DLD1 (cell line): ENCODE measurements around the gene TMEM229B.

Experiments
- in situ Hi-C: cut with HindIII; loops from 2 replicates; pipeline ENCODE4 v1.10.0; 2017; ENCODE audit warnings: low sequenced_read_pairs

The TMEM229B gene

GRCh38 chr14:67515386-67516079 lies 27.0 kb upstream of the TMEM229B start:
- in situ Hi-C loops = no loop called here

DNA sequence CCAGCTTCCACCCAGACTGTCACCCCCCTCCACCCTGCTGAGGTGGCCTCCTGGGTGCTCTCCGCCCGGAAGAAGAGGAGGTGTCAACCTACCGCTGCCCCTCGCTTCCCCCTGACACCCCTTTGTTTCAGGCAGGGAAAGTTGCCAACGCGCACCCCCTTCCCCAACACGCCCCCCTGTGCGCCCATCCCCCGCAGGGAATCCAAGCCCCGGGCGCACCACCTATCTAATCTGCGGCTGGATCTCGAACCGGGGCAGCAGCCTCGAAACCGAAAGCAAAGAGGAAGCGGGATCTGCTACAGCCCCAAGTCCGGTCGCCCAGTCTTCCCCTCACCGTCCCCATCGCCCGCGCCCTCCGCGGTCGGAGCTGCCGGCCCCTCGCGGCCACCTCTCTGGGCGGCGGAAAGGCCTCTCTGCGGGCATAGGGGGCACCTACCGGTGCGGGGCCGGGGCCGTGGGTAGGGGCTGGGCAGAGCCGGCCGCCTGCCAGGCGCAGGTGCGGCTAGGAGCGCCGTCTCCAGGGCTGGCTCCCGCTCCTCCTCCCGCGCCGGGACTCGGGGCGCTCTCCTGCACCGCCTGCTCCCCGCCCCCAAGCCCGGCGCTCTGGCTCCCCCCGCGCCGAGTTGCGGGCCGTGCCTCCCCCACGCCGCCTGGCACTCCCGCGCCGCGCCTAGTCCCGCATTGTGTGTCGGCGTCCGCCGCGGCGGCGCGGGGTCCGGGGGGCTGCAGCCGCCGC lies 26.3 kb upstream of the TMEM229B start:
- in situ Hi-C loops = no loop called here

- in situ Hi-C loops = no loop called here
These were observed 25.7 kb upstream of the TMEM229B start for GRCh38 chr14:67514203-67514607.

- in situ Hi-C loops = no loop called here
These were observed 25.1 kb upstream of the TMEM229B start for GRCh38 chr14:67513631-67514108.

- in situ Hi-C loops = no loop called here
These were observed 24.2 kb upstream of the TMEM229B start for GRCh38 chr14:67512463-67513310.

DNA sequence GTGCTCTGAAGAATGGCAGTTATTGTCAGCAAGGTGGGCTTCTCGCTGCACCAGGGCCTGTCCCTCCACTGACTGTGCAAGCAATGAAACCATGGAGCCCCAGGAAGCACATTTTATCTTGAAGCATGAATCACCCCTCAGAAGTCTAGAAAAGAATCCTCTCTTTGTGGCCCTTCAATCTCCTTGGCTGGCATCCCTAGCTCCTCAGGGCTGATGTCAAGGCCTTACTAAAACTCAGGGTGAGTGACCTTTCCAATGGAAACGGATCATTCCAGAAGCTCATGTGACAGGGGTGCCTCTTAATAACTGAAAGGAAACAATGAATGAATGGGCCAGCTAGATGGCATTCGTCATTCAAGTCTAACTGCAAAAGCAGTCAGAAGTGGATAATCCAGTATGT lies 22.3 kb upstream of the TMEM229B start:
- in situ Hi-C loops = no loop called here

DNA sequence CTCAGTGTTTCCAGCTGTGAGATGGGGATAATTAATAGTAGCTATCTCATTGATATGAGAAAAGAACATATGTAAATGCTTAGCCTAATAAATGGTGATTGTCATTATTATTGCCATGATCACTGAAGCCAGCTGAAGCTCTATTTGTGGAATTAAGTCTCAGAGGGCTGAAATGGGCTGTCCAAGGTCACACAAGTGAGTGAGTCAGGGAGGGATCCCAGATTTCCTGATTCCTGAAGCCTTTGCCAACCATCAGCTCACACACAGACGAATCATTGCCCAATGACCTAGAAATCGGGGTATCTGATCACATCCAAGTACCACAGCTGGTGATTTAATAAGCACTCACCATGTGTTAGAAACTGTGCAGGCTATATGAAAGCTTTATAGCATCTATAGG lies 21.6 kb upstream of the TMEM229B start:
- in situ Hi-C loops = no loop called here

DNA sequence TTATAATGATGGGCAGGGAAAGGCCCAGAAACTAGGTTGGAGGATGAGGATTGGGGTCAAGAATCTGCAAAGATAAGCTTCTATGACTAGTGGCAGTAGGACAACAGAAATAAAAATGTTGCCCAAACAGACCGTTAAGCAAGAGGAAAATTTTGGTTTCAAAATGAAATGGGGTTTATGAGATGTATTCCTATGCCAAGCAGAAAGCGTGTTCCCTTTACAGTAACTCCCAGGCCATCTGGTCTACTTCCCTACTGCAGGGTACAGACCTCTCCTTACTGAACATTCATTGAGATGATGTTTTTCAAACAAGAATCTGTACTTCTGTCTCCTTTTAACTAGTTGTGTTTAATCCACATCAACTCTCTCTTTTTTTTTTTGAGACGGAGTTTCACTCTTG lies 20.4 kb upstream of the TMEM229B start:
- in situ Hi-C loops = no loop called here

DNA sequence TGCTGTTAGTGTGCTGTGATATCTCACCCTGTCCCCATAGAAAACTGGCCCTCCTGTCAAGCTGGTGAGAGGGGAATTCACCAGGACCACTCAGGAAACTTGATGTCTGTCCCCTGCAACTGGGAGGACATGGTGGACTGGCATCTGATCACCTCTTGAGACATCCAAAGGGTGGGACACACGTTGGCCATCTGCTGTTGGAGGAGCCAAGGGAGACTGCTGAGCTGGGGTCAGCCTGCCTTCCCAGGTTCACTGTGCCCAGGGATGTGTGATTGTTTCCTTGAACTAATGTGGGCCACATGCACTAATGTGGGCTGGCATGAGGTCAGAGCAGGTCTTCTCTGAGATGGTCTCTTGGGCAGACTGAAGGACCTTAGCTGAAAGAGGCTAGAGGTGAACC lies 16.7 kb upstream of the TMEM229B start:
- in situ Hi-C loops = no loop called here

- in situ Hi-C loops = no loop called here
These were observed 14.8 kb upstream of the TMEM229B start for GRCh38 chr14:67503331-67503730.

DNA sequence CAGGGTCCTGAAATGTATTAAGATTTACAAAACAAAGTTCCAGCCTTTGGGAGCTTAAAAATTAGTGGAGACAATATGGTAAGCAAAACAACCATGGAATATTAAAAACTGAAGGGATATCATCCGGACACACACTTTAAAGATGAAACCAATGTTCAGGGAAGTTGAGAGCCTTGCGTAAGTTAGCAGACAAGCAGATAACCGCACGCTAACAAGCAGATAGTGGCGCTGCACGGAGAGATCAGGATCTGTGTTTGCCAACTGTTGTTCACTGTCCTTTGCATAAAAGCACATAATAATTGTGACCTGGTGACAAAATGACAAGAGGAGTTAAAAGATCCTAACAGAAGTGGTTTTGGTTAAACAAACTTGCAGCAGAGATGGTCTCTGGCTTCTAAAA lies 14.3 kb upstream of the TMEM229B start:
- in situ Hi-C loops = no loop called here

DNA sequence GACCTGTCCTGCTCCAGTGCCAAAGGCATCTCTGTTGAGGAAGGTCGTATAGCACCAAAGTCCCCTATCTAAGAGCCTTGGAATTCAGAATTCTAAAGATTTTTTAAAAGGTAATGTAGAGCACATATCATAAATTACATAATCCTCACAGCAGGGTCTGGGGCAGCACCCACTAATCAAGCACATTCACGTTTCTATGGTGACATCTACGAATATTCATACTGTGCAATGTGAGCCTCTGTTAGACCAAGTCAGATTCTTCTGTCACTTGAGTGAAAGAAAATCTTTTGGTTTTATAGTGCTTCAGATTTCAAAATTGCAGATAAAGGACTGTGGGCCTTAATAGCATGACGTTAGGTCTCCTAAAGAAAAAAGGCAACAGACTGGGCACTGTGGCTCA lies 13.1 kb upstream of the TMEM229B start:
- in situ Hi-C loops = no loop called here

- in situ Hi-C loops = no loop called here
These were observed 12.5 kb upstream of the TMEM229B start for GRCh38 chr14:67500981-67501380.

- in situ Hi-C loops = no loop called here
These were observed 9.2 kb upstream of the TMEM229B start for GRCh38 chr14:67497716-67498115.

GRCh38 chr14:67497216-67497615 lies 8.7 kb upstream of the TMEM229B start:
- in situ Hi-C loops = no loop called here

DNA sequence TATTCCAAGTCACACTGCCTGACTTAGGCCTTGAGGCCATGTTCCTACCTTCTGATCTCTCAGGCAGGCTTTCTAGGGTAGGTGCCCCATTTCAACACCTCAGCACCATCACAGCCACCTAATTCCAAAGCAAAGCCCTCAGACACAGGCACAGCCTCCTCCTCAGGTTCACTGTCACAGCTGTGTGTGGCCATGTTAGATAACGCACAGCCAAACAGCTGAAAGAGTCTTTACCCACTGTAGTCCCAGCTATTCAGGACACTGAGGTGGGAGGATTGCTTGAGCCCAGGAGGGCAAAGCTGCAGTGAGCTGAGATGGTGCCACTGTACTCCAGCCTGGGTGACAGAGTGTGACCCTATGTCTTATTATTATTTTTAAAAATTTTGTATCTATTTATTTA lies 7.3 kb upstream of the TMEM229B start:
- in situ Hi-C loops = no loop called here

DNA sequence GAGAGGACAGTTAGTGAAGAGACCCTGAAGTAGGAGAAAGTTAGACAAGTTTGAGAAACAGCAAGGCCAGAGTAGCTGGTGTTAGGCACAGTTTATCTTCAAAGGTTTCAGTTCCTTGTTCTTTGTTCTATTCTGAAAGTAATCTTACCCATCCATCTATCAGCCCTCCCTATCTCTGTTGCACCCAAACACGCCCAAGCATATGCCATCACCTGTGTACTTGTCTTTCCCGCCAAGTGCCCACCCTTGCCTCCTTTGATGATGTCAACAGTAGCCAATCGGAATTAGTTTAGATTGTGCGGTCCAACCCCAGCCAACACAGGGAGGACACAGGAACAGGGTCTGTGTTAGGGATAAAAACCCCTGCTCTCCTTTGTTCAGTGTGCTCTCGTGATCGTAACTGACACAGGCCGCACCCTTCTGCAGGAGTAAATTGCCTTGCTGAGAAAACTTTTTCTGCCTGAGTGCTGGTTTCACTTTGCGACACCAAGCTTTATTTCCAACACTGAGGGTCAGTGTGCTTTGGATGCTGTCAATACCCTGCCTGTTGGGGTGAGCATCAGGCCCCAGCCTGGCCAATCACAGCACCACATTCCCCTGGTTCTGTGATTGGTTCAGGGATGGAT lies 4.7 kb upstream of the TMEM229B start:
- in situ Hi-C loops = no loop called here

DNA sequence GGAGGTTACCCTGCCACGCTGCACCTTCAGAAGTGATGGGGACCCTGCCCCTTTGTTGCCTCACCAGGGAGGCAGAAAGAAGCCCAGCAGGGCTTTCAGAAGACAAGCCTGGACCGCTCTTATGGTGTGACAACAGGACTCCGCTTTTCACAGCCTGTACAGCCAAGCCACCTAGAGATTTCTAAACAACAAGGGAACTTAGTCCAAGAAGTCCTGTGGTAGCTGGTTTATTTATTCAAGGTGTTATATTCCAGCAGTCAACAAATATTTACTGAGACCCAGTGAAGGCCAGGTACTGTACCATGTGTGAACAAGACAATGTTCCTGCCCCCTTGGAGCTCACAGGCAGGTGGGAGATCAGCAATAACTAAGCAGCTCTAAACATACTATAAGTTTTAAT lies 4.0 kb upstream of the TMEM229B start:
- in situ Hi-C loops = no loop called here

GRCh38 chr14:67491741-67492507 lies 3.4 kb upstream of the TMEM229B start:
- in situ Hi-C loops = no loop called here

DNA sequence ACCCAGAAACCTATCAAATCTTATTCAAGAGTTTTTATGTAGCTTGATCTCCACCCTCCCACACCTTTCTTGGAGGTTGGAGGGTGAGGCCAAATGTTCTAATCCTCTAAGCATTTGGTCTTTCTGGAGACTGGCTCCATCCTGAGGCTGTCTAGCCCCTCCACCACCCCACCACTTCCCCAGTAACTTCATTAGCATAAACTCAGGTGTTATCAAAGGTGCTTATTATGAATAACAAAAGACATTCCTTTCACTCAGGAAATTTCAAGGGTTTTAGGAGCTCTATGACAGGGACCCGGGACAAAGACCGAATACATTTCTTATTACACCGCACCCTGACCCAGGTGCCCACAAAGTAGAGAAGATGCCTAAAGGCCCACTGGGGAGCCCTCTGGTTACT lies 2.8 kb upstream of the TMEM229B start:
- in situ Hi-C loops = no loop called here
